Pulmonary artery endothelial cell (primary cell): ENCODE data around the gene THOP1. TPM values are rescaled to one million over a fixed set of nuclear protein-coding genes. Genes with fewer than 3 reads are reported as not detected.

Experiments
- DNase-seq: peaks from one replicate; pipeline ENCODE4 v3.0.0-alpha.2; 2011; ENCODE audit warnings: low read depth, low spot score
- total RNA-seq: library from RNA; depleted of rRNA; stranded (reverse); fragments of >200 nt; gene quantifications from 2 replicates; pipeline ENCODE4 v1.2.3, GENCODE V29; 2014

The THOP1 gene
- total RNA-seq, 1 donor from 2014 or later = 195 TPM

DNA sequence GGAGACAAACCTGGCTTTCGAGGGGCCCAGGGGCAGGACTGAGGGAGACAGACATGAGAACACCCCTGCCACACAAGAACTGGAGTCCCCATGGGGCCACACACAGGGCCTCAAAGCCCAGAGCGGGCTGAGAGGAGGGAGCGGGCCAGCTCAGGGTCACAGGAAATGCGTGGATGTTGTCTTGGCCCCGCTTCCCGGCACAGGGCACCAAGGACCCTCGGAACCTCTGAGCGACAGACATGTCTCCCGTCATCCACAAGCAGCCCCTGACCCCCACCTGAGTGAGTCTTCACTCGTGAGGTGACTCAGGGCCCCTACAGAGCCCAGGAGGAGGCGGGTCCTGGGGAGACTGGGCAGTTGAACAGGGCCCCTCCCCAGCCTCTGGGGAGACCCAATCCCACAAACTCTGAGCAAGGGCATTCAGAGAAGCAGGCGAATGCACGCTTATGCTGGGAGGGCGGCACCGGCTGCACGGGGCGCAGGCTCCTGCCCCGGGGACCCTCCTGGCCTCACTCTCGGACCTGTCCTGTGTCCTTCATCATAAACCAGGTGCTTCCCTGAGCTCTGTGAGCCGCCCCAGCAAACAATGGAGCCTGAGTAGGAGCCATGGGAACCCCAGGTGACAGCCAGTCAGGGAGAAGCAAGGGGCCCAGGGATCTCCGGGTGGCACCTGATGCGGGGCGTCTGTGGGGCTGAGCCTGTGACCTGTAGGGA is 22.4 kb upstream of the THOP1 start:
- DNase-seq = no peak

DNA sequence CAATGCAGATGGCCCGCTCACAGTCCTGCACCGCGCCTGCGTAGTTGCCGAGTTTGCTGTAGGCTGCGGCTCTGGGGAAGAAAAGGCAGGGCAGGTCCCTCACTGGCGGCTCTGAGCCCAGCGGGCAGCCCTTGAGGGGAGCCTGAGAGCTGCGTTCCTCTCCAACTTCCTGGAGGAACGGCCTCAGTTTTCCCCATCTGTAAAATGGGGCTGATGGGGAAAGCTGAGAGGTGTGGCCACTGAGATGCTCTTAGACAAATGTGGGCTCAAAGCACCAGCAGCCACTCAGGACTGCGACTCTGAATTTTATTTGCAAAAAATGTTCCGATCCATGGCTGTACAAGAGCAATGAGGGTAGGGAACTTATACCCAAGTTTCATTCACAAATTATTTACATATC is 21.6 kb upstream of the THOP1 start:
- no peak for DNase-seq

DNA sequence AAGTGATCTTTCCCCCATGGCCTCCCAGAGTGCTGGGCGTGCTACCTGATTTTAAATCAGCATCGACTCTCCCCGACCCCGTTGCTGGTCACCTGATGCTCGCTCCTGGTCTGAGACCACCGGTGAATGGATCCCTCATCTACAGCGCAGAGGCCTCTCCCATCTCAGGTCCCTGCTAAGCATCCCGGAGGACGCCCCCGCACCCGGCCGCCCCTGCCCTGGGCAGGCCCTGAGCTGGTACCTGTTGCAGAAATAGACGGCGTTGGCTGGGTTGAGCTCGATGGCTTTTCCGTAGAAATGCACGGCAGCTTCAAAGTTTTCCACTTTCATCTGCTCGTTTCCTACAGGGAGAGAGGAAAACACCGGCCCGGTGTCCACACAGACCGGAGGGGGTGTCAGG is 20.4 kb upstream of the THOP1 start:
- DNase-seq = no peak

DNA sequence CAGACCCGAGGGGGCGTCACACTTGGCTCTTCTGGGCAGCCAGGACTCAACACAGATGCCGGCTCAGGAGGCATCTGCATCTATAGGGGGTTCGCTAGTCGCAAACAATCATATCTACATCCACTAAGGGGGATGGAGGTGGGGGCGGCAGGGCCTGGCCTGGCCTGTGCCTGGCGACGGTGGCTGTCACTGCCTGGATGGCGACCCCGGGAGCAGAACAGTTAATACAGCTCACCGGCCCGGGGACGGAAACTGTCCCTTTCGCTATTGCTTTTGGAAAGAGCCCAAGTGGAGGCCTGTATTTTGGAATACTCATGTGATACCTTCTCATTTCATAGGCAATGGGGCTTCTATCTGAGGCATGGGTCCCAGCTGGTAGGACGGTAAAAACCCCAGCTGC is 19.9 kb upstream of the THOP1 start:
- DNase-seq = no peak

DNA sequence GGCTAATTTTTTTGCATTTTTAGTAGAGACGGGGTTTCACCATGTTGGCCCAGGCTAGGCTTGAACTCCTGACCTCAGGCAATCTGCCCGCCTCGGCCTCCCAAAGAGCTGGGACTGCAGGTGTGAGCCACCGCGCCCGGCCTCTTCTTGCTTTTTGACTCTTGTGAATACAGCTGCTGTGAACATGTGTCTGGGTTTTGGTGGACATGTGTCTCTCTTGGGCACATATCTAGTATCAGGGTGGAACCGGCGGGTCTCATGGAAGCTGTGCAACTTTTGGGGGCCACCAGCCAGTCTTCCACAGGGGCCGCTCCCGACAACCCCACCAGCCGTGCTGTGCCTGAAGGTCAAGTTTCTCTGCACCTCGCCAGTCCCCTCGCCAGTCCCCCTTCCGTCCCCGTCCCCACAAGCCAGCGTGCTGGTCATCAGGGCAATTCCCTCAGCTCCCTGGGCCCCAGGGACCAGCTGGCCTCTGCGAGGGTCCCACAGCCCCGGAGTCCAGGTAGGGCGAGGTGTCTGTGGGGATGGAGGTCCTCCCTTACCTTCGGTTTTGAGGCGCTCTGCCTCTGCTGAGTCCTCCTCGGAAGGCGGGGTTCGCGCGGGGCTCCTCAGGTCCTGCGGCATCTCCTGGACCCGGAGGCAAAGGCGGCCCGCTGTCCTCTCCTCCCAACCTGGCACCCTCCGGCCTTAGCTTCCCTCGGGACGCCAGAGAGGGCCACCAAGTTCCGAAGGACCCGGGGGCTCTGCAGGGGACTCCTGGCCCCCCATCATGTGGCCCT is 18.5 kb upstream of the THOP1 start:
- DNase-seq = no peak

DNA sequence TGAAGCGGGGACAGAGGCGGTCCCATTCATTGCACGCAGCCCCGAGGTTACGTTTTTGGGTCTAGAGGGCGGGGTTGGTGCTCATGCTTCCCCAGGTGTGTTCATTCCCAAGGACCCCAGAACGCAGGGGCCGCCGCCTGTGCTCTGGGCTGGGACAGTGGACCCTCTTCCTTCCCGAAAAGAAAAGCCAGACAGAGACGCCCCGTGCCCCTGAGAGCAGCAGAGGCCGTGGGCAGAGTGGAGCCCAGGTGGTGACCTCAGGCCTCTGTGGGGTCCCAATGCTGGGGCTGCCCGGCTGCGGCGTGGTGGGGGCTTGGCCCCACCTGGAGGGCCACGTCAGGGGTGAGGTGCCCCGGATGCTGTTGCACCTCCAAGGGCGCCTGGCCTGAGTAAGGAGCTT is 17.6 kb upstream of the THOP1 start:
- DNase-seq = no peak

DNA sequence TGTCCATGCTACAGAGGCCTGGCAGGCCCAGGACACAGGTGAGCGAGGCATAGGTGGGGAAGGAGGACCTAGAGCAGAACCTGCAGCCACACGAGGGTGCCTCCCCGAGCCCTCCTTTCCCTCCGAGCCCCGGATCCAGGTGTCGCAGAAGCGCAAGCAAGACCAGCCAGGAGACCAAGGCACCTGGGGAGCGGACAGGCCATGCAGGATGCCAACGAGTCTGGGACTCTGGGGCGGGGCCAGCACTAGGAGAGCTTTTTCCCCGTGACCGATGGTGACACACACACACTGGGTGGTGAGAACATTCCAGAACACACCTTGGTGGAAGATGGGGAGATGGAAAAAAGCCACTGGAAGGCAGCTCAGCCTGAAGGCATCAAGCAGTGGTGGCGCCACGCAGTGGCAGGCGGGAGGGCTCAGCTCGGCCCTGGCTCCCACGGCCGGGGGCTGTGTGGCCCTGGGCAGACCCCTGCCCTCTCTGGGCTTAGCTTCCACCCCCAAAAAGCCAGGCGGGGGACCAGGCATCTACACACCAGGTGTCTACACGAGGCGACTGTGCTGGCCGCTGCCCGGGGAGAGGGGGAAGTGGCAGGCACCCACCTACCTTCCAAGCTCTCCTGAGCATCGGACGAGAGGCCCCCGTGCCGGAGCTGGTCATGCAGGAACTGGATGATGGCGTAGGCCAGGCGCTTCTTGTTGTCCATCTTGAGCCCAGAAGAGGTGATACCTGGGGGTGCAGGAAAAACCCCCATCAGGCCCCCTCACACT is 16.8 kb upstream of the THOP1 start:
- no peak for DNase-seq

DNA sequence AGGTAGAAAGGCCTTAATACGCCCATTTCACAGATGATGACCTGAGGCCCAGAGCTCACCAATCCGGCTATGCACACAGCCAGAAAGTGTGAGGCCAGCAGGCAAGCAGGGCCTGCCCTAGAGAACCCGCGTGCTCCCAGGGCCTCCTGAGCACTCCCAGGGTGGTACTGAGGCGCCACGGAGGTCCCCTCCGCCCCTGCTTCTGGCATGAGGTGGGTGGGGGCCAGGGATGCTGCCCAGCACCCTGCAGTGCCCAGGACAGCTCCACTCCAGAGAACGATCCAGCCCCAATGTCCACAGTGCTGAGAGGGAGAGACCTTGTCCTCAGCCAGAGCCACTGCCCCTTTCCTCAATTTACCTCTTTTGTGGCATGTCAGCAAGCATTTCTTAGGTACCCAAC is 16.1 kb upstream of the THOP1 start:
- no peak for DNase-seq

DNA sequence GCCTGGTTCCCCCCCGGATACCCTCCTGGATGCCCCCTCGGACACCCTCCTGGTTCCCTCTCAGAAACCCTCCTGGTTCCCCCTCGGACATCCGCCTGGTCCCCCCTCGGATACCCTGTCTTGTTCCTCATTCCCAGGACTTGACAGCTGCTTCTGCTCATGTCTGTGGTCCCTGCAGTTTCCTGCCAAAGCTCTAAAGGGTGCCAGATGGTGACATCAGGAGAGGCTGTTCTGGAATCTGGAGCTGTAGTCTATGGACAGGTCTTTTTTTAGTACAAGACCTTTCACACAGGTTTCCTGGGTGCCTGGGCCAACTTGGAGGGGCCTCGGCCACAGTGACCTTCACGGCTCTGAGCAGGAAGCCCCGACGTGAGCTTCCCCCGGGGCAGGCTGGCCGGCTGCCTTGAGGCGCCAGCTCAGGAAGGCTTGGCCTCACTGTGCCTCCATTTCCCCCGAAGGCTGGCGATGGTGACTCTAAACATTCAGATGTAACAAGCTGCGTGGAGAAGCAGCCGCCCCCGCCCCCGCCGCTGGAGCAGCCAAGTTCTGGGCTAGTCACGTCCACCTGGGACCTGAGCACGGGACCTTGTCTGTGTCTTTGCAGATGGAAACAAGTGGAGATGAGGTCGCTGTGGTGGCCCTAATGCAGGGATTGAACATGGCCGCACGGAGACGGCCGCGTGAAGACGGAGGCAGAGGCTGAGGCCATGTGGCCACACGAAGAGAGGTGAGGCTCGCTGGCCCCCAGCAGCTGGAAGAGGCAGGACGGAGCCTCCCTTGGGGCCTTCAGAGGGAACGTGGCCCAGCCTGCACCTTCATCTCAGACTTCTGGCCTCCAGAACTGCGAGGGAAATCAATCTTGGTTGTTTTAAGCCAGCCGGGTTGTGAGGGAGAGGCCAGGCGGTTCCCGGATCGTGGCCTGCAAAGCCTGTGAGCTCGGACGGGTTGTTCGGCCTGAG is 15.0 kb upstream of the THOP1 start:
- no peak for DNase-seq

DNA sequence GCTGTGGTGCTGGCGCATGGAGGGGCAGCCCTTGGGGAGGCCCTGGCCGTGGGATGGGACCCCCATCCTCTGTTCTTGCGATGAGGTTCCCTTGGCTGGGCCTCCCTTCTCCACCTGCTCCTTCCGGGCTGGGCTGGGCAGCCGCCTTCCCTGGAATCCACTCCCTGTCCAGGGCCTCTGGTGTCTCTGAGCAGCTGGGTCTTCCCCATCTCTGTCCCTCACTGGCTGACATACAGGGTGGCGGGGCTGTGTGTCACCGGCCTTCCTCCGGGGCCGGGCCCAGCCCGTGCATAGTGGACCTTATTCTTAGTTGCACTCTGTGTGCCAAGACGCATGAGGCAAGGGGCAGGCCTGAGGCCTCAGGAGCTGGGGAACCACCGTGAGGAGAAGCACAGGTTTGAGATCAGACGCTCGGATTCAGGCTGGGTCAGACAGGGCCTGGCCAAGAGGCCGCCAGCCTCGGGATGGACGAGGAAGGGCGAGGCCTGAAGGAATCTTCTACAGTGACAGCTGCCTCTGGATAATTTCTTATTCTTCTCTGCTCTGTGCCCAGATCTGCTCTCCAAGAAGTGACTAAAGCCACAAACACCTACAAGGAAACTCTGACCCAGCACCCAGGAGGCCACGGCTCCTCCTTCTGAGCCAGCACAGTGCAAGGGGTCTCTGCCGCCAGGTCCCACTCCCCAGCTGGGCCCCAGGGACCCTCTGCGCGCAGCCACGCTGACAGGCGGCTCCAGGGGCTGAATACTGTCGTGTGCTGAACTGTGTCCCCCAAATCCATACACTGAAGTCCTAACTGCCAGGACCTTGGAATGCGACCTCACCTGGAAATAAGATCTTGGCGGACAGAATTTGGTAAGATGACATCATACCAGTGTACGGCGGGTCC is 13.3 kb upstream of the THOP1 start:
- DNase-seq = no peak

DNA sequence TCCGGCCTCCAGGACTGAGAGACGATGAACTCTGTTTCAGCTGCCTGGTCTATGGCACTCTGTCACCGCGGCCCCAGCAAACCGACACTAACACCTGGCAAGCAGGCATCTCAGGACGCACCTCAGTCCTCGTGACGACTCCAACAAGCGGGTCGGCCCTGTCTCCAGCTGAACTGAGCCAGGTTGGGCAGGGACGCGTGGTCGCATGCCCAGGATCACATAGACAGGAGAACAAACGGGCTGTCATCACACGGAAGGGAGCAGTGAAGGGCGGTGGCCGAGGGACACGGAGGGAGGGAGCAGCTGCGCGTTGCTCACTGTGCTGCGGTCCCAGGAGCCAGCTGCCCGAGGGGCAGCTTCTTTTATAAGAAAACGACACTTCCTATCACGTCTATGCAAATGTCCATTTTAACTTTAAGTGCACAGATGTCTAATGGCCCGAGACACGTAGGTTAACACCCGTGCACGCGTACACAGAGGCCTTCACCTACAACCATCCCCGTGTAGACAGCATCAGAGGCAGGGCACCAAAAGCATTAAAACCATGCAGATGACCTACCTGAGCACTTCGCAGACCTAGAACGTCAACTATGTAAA is 11.1 kb upstream of the THOP1 start:
- no peak for DNase-seq

DNA sequence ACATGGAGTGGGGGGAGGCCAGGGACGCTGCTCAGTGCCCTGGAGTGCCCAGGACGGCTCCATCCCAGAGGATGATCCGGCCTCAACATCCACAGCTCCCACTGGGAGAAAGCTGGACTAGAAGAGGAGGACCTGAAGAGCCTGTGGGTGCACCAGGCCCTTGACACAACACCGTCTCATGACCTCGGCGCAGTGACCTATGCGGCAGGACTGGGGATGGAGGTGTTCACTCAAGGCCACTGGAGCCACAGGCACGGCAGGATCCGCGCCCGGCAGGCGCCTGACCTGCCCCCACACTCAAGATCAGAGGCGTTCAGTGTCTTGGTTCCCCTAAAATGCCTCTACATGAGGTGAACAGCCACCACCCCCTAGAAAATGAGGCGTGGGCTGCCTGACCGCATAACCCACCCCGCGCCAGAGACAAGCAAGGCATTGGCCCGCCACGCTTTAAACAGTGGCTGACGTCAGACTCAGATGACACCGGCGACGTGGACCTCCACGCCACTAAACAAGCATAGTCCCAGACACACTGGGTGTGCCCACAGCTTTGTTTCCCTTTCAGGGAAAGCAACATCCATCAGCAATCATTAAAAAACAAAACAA is 10.2 kb upstream of the THOP1 start:
- DNase-seq = no peak

DNA sequence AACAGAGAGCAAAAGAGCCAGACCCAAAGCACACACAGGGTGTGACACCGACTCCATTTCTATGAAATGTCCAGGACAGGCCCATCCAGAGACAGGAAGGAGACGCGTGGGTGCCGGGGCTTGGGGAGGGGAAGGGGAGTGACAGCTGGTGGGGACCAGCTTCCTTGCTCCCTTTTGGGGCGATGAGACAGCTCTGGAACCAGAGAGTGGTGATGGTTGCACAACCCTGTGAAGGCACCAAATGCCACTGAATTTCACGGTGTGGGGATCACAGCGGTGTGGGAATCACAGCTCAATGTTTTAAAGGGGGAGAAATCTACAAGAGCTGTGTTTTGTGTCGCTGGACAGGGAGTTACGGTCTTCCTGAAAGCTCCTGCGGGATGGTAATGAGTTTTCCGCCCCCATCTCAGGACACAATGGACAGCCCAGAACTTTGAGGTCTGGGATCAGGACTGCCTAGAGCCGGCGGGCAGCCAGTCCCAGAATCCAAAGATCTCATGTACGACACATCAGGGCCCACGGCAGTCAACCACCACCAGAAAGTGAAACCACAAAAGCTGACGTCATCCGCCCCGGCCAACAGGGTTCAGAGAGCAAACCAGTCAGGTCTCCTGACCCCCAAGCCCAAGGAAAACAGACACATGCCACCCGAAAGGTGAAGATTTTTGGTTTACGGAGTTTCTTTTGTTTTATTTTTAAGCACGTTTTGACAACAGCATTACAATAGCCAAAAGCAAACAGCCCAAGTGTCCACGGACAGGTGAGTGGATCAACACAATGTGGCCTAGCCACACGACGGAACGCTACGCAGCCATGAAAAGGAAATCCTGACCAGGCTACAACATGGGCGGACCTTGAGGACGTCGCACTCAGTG is 9.5 kb upstream of the THOP1 start:
- DNase-seq = no peak

DNA sequence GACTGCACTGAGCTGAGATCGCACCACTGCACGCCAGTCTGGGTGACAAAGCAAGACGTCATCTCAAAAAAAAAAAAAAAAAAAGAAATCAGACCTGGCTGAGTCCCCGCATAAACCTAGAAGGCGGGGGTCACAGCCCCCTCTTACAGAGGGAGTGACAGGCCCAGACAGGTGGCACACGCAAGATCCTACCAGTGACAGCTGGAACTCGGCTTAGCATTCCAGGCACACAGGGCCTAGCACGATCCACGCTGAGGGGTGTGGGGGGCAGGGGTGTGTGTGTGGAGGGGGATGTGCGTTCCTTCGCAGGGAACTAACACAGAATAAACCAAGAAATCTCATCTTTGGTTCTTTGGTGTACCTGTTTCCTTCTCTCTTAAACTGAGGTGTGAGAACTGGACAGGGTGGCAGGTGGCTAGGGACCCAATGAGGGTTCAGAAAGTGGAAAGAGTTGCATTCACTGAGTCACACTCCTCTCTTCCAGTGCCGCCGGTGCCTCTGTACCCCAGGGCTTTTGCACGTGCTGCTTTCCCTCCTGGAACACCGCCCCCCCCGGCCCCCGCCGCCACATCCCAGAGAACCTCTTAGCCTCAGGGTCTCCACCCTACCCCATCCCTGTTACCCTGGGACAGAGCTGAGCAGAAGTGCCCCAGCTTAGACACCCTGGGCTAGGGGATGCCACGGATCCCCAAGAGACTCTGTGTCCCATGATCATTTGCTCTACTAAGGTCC is 7.2 kb upstream of the THOP1 start:
- DNase-seq = no peak

DNA sequence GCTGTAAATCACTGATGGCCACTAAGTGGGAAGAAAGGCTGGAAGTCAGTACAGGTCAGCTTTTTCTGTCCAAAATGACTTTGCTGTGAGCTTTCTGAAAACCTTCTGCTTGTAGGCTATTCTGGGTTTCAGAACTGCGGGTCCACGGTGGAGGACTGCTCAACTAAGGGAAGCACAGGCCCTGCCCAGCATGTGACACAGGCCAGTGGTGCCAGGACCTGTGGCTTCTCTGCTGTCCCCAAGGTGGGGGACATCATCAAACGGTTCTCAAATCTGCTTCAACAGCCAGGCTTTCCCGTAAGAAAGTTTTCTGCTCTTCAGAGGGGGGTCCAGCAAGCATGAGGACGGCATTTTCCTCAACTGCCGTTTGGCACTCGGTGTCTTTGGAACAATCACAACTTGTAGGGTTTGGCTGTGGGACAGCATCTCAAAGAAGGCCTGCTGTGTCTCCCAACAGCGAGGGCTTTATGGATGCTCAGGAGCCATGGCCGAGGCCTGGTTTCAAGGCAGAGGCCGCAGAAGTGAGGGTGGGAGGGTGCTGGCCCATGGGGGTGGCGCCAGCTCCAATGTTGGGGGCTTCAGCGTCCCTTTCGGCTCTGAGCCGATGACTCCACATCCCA is 6.1 kb upstream of the THOP1 start:
- no peak for DNase-seq

DNA sequence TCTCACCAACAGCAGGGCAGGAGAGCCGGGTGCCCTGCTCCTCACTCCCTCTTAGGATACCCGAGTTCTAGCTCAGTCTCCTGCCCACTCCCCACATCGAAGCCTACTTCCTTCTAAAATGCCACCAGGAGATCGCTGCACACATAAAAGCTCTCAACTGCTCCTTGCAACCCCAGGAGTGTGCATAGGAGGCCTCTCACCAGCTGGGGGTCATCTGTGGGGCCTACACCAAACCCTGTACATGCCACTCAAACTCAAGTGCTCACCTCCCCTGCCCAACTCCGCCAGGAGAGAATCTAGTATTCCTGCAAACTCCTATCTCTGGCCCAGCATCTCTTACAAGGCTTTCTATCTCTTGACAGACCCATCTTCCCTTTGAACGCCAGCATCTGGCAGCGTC is 5.0 kb upstream of the THOP1 start:
- no peak for DNase-seq

DNA sequence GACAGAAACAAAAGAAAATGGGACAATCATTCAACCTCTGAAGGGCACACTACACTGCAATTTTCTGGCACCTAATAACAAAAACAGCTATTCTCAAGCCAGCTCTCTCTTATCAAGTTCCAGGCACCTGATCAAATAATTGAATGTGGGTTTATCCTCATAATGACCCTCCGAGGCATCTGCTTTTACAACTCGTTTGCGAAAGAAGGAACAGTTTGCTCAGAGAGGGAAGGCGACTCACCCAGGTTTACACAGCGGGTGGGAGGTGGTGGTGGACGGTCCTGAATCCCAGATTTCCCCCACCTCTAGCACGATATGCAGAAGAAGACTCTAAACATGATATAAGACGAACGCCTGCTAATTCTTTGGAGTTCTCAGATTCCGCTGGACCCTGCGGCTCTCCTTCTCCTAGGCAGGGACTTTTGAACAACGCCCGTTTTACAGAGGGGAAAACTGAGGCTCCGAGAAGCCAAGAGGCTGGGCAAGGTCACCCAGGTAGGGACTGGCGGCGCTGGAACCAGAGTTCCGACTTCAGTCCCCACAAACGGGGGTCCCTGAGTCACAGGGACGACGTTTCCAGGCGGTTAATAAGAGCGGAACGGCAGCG is 2.9 kb upstream of the THOP1 start:
- no peak for DNase-seq
